GM19328 (cell line): Measurements from ENCODE around the gene CCDC15.

ENCODE experiments used
- ATAC-seq: cut with Tn5 transposase; IDR thresholded peaks from one replicate; pipeline ENCODE4 v1.9.1; 2021; ENCODE audit warnings: mild to moderate bottlenecking, moderate library complexity; ENCODE audit not compliant: unreplicated experiment

CCDC15 gene, protein sequence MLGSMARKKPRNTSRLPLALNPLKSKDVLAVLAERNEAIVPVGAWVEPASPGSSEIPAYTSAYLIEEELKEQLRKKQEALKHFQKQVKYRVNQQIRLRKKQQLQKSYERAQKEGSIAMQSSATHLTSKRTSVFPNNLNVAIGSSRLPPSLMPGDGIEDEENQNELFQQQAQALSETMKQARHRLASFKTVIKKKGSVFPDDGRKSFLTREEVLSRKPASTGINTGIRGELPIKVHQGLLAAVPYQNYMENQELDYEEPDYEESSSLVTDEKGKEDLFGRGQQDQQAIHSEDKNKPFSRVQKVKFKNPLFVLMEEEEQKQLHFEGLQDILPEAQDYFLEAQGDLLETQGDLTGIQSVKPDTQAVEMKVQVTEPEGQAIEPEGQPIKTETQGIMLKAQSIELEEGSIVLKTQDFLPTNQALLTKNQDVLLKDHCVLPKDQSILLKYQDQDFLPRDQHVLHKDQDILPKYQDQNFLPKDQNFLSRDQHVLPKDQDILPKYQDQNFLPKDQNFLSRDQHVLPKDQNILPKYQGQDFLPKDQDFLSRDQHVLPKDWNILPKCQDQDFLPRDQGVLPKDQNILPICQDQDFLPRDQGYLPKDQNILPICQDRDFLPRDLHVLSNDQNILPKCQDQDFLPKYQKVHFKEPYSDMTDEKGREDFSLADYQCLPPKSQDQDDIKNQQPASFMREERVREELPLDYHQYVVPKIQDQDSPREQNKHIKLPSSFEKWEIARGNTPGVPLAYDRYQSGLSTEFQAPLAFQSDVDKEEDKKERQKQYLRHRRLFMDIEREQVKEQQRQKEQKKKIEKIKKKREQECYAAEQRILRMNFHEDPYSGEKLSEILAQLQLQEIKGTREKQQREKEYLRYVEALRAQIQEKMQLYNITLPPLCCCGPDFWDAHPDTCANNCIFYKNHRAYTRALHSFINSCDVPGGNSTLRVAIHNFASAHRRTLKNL

DNA sequence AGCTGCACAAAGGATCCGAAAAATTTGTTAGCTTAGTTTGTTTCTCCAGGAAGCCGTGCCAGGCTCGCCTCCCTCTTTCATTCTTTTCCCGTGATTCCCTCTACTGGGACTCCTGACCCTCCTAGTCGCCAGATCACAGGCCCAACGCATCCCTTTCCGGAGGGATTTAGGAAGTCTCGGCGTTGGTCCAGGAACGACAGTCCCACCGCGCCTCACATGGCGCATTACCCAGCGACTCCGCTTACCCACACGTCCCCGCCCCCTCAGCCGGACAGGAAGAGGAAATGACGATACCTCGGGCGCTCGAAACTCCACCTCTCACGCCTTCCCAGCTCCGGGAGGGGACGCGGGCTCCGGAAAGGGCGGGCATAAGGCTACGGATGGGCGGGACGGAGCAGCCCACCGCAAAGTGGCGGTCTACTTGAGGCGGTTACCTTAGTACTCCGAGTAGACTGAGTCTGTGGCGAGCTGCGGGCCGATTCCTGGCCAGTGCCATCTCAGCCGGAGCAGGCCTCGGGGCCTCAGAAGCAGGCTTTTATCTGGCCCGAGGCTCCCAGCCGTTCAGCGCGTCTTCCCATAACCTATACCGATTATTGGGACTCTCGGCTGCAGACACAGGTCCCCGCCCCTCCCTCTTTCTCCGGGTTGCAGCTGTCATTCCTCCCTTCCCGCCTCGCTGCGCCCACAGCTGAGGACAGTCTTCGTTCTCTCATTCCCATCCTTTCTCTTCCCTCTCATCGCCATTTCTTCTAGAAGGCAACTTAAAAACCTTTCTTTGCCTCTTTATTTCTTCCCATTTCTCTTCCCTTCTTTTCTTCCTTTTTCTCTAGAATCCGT lies at the start of gene CCDC15:
Gene CCDC15 (plus strand): TSS at position 450 of the 837 bp plus-strand sequence. CDS start 531 bp downstream, outside the sequence.
- peak; percentile 100 for ATAC-seq

DNA sequence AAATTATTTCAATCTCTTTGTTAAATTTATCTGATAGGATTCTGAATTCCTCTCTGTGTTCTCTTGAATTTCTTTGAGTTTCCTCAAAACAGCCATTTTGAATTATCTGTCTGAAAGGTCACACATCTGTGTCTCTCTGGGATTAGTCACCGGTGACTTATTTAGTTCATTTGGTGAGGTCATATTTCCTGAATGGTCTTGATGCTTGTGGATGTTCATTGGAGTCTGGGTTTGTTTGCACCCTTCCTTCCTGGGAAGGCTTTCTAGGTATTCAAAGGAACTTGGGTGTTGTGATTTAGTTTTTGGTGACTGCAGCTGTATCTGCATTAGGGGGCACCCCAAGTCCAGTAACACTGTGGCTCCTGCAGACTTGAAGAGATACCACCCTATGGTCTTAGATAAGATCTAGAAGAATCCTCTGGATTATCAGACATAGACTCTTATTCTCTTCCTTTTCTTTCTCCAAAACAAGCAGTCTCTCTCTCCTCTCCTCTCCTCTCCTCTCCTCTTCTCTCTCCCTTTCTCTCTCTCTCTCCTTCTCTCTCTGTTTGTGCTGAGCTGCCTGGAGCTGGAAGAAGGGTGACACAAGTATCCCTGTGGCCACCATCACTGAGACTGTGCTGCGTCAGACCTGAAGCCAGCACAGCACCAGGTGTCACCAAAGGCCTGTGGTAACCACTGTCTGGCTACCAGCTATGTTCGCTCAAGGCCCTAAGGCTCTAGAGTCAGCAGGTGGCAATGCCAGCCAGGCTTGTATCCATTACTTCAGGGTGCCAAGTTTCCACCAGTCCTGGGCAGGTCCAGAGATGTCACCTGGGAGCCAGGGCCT lies 38.2 kb upstream of the CCDC15 start:
- ATAC-seq: no peak

DNA sequence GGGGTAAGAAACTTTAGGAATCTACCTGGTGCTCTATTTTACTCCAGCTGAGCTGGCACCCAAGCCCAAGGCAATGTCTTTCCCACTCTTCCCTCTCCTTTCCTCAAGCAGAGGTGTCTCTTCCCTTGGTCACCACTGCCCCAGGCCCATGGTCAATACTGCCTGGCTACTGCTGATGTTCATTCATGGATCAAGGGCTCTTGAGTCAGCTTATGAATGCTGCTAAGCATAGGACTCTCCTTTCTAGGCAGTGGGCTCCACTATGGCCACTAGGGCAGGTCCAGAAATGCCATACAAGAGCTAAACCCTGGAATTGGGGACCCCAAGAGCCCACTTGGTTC lies 37.7 kb upstream of the CCDC15 start:
- ATAC-seq: no peak

DNA sequence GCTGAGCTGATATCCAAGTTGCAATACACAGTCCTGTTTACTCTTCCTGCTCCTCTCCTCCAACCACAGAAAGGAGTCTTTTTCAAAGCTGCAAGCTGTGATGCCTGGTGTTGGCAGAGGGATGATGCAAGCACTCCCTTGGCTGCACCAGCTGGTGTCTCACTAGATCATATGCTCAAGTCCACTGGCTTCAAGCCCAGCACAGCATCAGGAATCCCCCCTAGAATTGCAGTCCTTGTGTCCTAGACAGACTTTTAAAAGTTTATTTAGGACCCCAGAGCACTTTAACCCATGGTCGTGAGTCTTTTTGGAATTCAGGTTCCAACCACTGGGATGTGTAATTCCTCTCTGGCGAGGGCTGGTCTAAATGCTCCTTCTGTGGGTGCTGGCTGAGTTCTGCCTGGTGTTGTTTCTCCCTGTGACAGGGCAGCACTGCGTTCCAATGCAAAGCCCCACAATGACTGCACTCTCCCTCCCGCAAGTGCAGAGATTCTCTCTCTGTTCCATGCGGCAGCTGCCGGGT lies 36.8 kb upstream of the CCDC15 start:
- ATAC-seq: no peak

DNA sequence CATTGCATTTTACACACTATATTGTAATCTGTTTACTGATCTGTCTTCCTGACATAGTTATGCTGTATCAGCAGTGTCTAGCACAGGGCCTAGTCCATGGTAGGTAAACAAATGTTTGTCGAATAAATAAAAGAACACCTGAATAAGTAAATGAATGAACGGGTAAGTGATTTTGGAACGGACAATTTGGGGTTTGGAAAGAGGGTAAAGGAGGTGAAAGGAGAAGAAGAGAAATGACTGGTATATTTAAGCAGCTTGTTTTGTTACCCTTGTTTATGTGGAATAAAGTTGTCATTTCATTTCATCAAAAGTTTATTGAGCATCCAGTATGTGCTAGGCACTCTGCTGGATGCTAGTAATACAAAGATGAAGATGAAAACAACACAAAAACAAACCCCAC lies 35.1 kb upstream of the CCDC15 start, which contains the start of gene HEPN1:
Gene HEPN1 (plus strand): TSS at position 301 of the 400 bp plus-strand sequence.
- ATAC-seq: no peak

DNA sequence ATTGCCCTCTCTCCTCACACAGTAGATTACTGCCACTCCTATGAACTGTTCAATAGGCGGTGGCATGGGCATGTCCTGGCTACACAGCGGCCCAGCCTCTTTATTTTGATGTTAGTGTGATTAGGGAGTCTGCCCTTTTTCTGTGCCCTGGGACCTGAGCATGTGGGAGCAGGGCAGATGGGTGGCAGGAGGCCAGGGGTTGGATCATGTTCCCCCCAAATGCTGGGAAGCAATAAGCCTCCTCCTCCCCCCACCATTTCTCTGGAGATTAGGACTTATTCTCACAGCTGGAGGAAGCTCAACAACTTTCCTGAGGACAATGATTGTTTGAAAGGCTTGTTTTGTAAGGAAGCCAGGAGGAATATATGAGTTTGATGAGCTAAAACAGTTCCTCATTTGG lies 34.1 kb upstream of the CCDC15 start:
- ATAC-seq: no peak

DNA sequence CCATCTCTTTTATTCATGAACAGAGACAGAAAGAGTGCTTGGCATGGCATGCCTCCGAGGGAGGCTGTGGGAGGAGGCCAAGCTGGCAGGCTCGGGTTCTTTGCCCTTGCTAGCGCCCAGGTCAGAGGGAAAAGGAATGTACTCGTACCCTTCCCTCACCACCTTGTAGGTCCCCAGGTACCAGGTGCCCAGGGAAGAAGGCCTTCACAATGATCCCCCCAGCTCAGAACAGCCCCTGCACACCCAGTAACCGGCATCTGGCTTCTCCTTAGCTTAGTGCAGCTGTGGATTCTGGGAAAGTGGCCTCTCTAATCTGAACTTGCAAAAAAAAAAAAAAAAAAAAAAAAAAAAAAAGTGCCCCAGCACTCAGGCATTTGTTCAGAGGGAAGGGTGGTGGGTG lies 33.6 kb upstream of the CCDC15 start:
- ATAC-seq: no peak

DNA sequence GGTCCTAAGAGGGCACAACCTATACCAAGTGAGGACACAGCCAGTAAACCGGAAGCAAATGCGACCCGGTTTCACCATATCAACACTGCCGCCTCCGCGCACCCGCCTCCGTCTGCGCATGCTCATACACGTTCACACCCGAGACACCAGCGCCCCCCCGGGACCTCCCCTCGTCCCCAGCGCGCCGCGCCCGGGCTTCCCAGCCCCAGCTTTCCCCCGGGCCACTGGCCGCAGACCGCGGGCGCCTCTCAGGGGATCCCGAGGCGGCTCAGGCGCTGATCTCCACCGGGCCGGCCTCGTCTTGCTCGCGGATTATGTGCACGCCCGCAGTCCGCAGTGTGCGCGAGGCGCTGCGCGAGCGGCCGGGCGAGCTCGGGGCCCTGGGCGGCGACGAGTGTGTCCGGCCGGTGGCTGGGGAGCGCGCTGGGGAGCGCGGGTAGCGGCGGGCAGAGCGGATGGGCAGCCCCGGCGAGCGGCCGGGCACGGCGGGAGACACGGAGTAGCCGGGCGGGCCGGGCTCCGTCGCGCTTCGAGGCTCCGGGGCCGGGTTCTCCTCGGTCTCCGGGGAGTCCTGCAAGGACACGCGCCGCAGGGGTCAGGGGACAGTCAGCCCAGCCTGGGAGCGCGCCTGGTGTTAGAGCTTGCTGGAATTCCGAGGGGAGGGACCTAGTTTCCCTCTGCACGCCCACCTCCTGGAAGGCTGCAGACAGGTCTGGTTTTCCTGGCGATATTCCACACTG lies 33.0 kb upstream of the CCDC15 start:
- no peak for ATAC-seq

DNA sequence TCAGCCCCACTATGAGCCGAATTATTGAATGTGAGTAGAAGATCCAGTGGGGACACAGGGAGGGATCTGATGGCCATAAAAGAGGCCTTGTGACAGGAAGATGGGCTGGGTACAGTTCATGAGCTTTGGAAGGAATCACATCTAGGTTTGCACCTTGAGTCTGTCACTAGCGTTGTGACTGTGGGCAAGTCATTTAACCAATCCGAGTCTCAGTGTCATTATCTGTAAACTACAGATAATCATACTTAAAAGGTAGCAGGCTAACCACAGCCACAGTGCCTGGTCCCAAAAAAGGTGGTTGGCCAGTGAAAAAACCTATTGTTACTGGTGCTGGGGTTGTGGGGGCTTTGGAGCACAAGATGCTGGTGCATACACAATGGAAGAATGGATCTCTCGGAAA lies 31.2 kb upstream of the CCDC15 start:
- ATAC-seq: no peak

DNA sequence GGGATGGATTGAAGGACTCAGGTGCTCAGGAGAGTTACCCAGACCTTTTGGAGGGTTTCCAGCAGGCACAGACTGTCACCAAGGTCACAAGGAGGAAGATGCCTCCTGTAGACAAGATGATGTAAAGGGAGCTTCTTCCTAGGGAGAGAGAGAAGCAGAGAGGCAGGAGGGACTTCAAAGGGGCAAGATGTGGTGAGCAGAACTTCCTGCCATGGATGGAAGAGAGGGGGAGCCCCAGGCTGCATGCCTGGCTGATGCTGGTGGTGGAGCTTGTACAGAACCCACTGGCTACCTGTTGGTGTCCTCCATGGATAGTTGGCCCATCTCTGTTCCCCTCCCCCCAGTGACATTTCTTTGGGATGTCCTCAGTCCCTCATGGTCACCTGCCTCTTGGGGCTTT lies 30.7 kb upstream of the CCDC15 start:
- no peak for ATAC-seq

DNA sequence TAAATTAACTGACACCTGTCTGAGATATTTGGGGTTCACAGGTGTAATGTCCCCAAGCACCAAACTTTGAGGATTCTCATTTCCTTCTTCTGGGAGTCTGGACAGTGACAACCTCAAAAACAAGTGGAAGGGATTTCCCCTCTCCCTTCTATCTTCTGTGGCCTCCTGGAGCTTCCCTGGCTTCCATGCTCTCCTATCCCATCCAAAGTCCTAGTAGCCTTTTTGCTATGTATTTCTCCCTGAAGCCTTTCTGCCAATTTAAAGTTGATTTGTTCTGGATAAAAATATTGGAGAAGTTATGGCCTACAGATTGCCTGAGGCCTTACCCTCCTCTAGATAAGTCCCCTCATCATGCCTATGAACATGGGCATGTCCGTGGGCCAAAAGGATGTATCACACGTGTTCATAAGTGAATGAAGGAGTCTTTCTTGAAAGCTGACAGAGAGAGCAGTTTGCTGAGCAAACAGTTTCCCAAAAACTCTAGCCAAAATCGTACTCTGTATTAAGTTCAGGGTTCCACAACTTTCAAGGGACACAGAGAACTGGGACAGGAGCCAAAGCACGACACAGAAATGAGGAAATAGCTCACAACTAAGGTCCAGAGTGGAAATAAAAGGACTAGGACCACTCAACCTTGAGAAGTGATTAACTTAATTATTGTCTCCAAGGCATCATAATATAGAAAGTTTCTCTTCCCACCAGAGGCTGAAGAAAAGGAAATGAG lies 24.9 kb upstream of the CCDC15 start:
- ATAC-seq: no peak

DNA sequence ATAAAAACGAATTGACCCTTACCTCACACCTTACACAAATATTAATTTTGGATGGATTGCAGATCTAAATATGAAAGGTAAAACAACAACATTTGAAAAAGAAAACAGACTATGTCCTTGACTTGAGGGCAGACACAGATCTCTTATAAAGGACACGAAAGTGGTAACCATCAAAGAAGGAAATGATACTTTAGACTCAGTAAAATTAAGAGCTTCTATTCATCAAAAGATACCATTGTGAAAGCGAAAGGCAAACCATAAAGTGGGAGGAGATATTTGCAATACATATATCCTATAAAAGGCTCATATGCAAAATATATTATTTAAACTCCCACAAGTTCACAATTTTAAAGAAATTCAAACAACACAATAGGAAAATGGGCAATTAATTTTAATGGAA lies 23.2 kb upstream of the CCDC15 start:
- ATAC-seq: peak; percentile 79

DNA sequence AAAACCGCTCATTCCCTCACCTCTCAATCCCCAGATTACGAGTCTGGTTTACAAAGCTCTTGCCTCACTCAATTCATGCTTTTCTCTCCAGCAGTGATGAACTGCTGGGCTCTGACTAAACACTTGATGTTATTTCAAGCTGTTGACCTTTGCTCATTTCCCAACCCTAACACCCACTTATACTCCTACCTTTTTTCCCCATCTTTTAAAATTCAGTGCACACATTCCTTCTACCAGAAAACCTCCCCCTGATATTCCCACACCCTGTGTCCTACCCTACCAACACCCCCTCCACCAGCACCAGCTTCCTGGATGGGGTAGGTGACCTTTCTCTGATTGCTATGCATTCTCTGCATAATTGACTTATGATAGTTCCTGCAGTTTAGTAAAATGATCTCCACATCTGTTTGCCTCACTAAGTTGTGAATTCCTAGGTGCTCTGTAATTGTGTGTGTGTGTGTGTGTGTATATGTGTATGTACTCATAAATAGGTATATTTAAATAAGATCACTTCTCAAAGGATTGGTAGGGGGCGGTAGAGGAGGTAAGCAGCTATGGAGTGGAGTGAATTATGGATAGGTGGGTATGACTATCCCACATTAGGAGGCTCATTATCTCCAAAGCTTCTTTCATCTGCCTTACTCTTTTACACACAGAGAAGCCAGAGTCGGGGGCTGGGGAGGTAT lies 19.0 kb upstream of the CCDC15 start:
- ATAC-seq: no peak

DNA sequence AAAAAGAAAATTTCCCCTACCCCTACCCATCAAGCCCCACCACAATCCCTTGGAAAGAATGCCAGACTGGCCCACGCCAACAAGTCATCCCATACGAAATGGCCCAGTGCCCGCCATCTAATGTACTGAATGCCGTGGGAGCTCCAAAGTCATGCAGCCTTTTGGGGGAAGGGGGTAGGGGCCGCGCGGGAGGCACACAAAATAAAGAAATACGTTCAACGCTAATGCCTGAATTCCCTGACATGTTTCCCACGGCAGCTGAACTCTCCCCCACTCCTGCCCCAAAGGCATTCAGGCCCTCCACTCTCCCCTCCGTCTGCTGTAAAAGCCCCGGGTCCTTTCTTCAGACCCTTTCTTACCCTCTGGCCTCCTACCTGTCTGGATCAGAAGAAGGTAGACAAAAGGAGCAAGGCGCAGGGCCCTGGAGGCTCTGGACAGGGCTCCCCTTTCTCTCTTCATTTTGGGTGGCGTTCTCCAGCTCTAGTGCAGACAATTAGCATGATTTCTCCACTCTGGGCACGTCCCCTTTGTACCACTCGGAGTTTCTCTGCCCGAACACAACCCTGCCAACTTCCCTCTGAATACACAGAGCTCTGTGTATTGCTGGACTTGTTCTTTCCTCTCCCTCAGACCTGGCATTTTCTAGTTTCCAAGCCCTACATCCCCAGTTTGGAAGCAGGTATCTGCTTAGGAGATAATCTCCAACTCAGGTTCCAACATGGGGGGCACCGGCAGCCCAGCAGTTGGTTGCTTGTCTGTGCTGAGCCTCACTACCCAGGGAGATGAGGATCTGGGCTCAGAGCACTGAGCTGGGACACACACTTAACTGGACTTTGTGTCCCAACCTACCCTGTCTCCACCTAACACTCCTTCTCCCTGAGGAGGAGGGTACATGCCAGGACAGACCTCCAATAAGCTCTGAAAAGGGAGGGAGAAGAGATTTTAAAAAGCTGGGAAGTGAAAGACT lies 18.2 kb upstream of the CCDC15 start, which contains the start of gene HEPACAM:
Gene HEPACAM (minus strand): TSS at position 500 of the 967 bp plus-strand sequence. CDS start 41 bp downstream, at position 459.
- ATAC-seq: no peak

DNA sequence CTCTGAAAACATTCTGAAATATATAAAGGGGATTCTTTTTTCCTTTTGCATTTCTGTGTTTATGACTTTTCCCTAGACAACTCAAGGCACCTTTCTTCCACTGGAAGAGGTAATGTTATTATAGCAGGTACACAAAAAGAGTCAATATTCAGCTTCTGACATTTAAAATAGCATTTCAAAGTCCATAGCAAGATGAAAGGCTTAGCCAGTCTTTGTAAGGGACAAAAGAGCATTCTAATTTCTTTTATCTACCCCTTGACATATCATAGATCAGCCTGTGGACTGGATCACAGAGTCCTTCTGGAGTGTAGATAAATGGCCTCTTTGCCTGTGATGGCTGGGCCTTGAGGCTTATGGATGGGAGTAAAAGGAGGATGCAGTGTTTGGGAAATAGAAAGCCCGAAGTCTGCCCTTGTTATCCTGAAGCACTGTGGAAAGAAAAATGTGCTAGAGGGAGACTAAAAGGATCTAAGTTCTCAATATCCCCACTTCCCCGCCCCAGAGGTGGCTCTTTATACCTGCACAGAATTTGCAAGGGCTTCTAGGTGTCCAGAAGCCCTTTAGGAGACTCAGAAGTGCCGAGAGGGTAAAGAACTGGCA lies 16.6 kb upstream of the CCDC15 start:
- ATAC-seq: no peak

DNA sequence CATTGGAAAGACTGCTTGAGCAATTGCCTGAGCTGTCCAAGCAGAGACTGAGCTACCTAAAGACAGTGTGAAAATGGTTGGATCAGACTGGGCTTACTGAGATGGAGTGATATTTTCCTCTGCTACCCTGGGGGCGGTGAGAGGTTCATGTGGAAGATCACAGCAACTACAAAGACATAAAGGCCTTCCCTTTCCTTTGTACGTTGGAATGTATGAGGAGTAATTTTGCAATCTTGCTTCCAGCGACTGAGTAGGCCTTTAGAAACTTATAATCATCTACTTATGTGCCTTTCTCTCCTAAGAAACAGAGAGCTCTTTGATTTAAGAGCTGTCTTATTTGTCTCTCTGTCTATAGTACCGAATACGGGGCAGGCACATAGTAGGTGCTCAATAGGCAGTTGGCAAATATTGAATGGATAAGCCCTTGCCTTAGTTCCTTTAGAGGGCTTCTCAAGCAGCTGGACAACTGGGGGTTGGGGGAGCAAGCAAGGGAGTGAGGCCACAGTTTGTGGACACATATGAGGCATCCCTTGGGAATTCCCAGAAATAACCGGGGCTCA lies 15.7 kb upstream of the CCDC15 start:
- ATAC-seq: no peak
